T-helper 2 cell (primary cell): ENCODE results near the gene EPG5.
"Not testable (repeated sequence)": the region's sequence is repeated elsewhere in the genome, so short reads cannot be mapped to it uniquely, and the experiment has no call there.

ENCODE experiments used
- DNase-seq, 5 experiments: peaks; one replicate each; pipeline versions ENCODE4 v3.0.0 to v3.0.0-alpha.2; 2012 to 2022

Gene EPG5

GRCh38 chr18:45978084-45978483 lies 11.0 kb upstream of the EPG5 start:
- peak in 1 of 5 experiments; percentile 6 for DNase-seq

- DNase-seq, result no peak
Observed at GRCh38 chr18:45976974-45977373, 9.8 kb upstream of the EPG5 start.

GRCh38 chr18:45976566-45976965 lies 9.4 kb upstream of the EPG5 start:
- peak in 1 of 5 experiments; percentile 68 for DNase-seq

GRCh38 chr18:45974088-45974536 lies 7.0 kb upstream of the EPG5 start:
- DNase-seq, result peak in 4 of 5 experiments; percentile 35 to 80 (median 44)

- not testable (repeated sequence) for DNase-seq
Observed at GRCh38 chr18:45964913-45965312, 2.2 kb downstream of the EPG5 start.

- peak in 2 of 5 experiments; percentile 30 to 53 for DNase-seq
Observed at GRCh38 chr18:45962866-45963265, 4.3 kb downstream of the EPG5 start.

GRCh38 chr18:45962461-45962860 lies 4.7 kb downstream of the EPG5 start:
- DNase-seq, result peak in 3 of 5 experiments; percentile 40 to 76 (median 74)

- not testable (repeated sequence) for DNase-seq
Observed at GRCh38 chr18:45959484-45959883, 7.6 kb downstream of the EPG5 start.

- peak in 1 of 5 experiments; percentile 13 for DNase-seq
Observed at GRCh38 chr18:45958730-45959129, 8.4 kb downstream of the EPG5 start.

- DNase-seq, result no peak
Observed at GRCh38 chr18:45958027-45958426, 9.1 kb downstream of the EPG5 start.

GRCh38 chr18:45957100-45957499 lies 10.0 kb downstream of the EPG5 start:
- DNase-seq, result no peak

GRCh38 chr18:45954070-45954934 lies 12.8 kb downstream of the EPG5 start:
- no peak for DNase-seq

- DNase-seq, result no peak
Observed at GRCh38 chr18:45951016-45951714, 16.0 kb downstream of the EPG5 start.

- DNase-seq, result no peak
Observed at GRCh38 chr18:45945669-45946068, 21.5 kb downstream of the EPG5 start.

- DNase-seq, result no peak
Observed at GRCh38 chr18:45940724-45941123, 26.4 kb downstream of the EPG5 start.

GRCh38 chr18:45939236-45939635 lies 27.9 kb downstream of the EPG5 start:
- no peak for DNase-seq

- peak in 2 of 5 experiments; percentile 72 to 76 for DNase-seq
Observed at GRCh38 chr18:45938488-45938935, 28.6 kb downstream of the EPG5 start.

- no peak for DNase-seq
Observed at GRCh38 chr18:45935591-45936335, 31.4 kb downstream of the EPG5 start.

GRCh38 chr18:45932708-45933107 lies 34.4 kb downstream of the EPG5 start:
- no peak for DNase-seq

GRCh38 chr18:45930963-45931362 lies 36.2 kb downstream of the EPG5 start:
- DNase-seq, result no peak

- no peak for DNase-seq
Observed at GRCh38 chr18:45926691-45927090, 40.4 kb downstream of the EPG5 start.

GRCh38 chr18:45926085-45926484 lies 41.0 kb downstream of the EPG5 start:
- no peak for DNase-seq

- no peak for DNase-seq
Observed at GRCh38 chr18:45923138-45923537, 44.0 kb downstream of the EPG5 start.
